HG03469 (cell line): ENCODE data around the gene TRAPPC14.
"Not testable (repeated sequence)": the region's sequence is repeated elsewhere in the genome, so short reads cannot be mapped to it uniquely, and the experiment has no call there.

Experiments used
- ATAC-seq: cut with Tn5 transposase; IDR thresholded peaks from one replicate; pipeline ENCODE4 v1.9.1; 2021; ENCODE audit warnings: mild to moderate bottlenecking, moderate library complexity, moderate number of reproducible peaks; ENCODE audit not compliant: unreplicated experiment

TRAPPC14 gene

GRCh38 chr7:100154651-100155491, 3.7 kb downstream of the TRAPPC14 start:
- ATAC-seq: no peak

GRCh38 chr7:100153708-100154535, 4.6 kb downstream of the TRAPPC14 start:
- ATAC-seq: no peak

- ATAC-seq: no peak
These were observed 5.4 kb downstream of the TRAPPC14 start for GRCh38 chr7:100152937-100153666.

DNA sequence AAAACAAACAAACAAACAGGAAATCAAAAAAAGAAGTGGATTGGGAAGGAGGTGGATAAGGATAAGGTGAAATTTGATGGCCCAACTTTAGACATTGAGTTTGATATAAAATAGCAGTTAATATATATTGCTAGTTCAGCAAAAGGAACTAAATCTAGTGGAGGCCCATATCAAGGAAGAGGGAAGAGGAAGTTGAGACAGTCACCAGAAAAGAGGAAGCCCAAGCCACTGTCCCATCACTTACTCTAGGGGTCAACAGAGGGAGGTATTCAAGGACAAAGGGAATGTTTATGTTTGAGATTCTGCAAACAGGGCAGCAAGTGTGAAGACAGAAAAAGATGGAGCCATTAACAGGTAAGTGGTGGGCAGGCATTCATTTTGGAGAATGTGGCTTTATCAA, 6.1 kb downstream of the TRAPPC14 start:
- ATAC-seq: no peak

GRCh38 chr7:100148559-100149328, 9.8 kb downstream of the TRAPPC14 start, which contains the start of gene LAMTOR4:
Gene LAMTOR4 (plus strand): TSS chr7:100148918. CDS start chr7:100148973, 55 bp downstream.
- ATAC-seq: peak; percentile 93

GRCh38 chr7:100148225-100148558, 10.3 kb downstream of the TRAPPC14 start:
- ATAC-seq: no peak

GRCh38 chr7:100147278-100147677, 11.2 kb downstream of the TRAPPC14 start:
- no peak for ATAC-seq

DNA sequence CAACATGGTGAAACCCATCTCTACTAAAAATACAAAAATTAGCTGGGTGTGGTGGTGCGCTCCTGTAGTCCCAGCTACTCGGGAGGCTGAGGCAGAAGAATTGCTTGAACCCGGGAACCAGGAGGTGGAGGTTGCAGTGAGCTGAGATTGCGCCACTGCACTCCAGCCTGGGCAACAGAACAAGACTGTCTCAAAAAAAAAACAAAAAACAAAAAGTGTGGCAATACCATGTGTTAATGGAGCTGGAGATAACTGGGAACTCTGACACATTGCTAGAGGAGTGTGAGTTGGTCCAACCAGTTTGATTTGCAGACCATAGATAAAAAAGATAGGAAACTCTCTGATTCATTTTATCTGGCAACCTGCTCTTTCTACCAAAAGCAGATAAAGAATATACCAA, 12.2 kb downstream of the TRAPPC14 start:
- ATAC-seq: not testable (repeated sequence)

GRCh38 chr7:100142461-100142860, 16.1 kb downstream of the TRAPPC14 start:
- no peak for ATAC-seq

- ATAC-seq: no peak
These were observed 17.0 kb downstream of the TRAPPC14 start for GRCh38 chr7:100141555-100141949.

- no peak for ATAC-seq
These were observed 20.4 kb downstream of the TRAPPC14 start for GRCh38 chr7:100137851-100138760.

- ATAC-seq: peak; percentile 54
These were observed 25.8 kb downstream of the TRAPPC14 start for GRCh38 chr7:100132697-100133151.

DNA sequence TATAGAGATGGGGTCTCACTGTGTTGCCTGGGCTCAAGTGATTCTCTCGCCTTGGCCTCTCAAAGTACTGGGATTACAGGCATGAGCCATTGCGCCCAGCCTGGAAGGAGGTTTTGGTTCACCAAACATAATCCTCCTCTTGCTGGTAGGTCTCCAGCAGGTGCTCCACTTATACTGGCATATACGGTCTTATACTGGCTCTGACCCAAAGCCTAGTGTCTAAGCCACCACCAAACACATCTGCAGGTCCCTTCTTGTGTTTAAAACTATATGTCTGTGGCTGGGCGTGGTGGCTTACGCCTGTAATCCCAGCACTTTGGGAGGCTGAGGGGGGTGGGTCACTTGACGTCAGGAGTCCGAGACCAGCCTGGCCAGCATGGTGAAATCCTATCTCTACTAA, 26.4 kb downstream of the TRAPPC14 start:
- ATAC-seq: no peak

DNA sequence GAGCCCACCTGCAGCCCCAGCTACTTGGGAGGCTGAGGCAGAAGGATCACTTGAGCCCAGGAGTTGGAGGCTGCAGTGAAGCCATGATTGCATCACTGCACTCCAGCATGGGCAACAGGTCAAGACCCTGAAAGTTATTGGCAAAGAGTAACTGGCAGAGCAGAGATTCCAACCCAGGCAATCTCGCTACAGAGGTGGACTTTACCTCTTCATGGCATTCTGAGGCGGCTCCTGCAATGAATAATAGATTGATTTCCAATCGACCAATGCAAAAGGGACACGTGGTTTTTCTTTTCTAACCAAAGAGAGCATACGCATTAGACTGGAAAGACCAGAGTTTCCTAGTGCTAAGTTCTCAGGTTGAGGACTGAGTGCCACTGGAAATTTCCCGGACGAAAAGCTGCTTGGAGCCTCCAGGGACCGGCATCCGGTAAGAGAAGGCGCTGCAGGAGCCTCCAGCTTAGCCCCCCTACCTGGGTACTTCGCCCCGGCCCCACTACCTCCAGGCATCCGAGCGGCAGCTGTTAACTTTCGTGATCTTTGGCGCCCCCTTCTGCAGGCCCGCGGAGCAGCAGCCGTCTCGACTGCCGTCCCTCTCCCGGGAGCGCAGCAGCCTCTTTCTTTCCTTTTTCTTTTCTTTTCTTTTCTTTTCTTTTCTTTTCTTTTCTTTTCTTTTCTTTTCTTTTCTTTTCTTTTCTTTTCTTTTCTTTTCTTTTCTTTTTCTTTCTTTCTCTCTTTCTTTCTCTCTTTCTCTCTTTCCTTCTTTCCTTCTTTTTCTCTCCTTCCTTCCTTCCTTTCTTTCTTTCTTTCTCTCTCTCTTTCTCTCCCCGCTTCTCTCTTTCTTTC, 27.7 kb downstream of the TRAPPC14 start:
- no peak for ATAC-seq

DNA sequence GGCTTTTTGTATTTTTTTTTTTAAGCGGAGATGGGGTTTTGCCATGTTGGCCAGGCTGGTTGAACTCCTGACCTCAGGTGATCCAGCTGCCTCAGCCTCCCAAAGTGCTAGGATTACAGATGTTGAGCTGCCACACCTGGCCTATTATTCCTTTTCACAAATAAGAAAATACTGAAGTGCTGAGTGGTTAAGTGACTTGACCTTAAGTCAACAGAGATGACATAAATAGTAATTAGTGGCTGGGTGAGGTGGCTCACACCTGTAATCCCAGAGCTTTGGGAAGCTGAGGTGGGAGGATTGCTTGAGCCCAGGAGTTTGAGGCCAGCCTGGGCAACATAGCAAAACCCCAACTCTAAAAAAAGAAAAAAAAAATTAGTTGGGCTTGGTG, 28.3 kb downstream of the TRAPPC14 start:
- not testable (repeated sequence) for ATAC-seq

- no peak for ATAC-seq
These were observed 29.9 kb downstream of the TRAPPC14 start for GRCh38 chr7:100128637-100128963.

GRCh38 chr7:100127866-100128636, 30.5 kb downstream of the TRAPPC14 start:
- ATAC-seq: no peak
